GM18909 (cell line): ENCODE data around the gene DHX30.
"Not testable (repeated sequence)": the region's sequence is repeated elsewhere in the genome, so short reads cannot be mapped to it uniquely, and the experiment has no call there.

Source experiments
- ATAC-seq: cut with Tn5 transposase; IDR thresholded peaks from one replicate; pipeline ENCODE4 v1.9.1; 2021; ENCODE audit warnings: mild to moderate bottlenecking; ENCODE audit not compliant: unreplicated experiment, poor library complexity

Gene DHX30

GRCh38 chr3:47799733-47800132 is 3.2 kb upstream of the DHX30 start:
- ATAC-seq = no peak

- ATAC-seq = no peak
These were observed 615 bp downstream of the DHX30 start for GRCh38 chr3:47803480-47804025.

- ATAC-seq = no peak
These were observed 1.6 kb downstream of the DHX30 start for GRCh38 chr3:47804577-47804976.

GRCh38 chr3:47813551-47814177 is 10.7 kb downstream of the DHX30 start:
- no peak for ATAC-seq

- no peak for ATAC-seq
These were observed 14.7 kb downstream of the DHX30 start for GRCh38 chr3:47817609-47818008.

GRCh38 chr3:47824541-47825473 is 21.9 kb downstream of the DHX30 start:
- peak; percentile 94 for ATAC-seq

- ATAC-seq = no peak
These were observed 22.7 kb downstream of the DHX30 start for GRCh38 chr3:47825590-47825989.

- ATAC-seq = not testable (repeated sequence)
These were observed 26.5 kb downstream of the DHX30 start for GRCh38 chr3:47829482-47829881.

GRCh38 chr3:47836986-47837385 is 34.0 kb downstream of the DHX30 start:
- no peak for ATAC-seq

- no peak for ATAC-seq
These were observed 35.6 kb downstream of the DHX30 start for GRCh38 chr3:47838503-47838902.

- ATAC-seq = no peak
These were observed 38.9 kb downstream of the DHX30 start for GRCh38 chr3:47841786-47842349.

- ATAC-seq = no peak
These were observed 43.4 kb downstream of the DHX30 start for GRCh38 chr3:47846186-47846879.

- no peak for ATAC-seq
These were observed 43.9 kb downstream of the DHX30 start for GRCh38 chr3:47846880-47847248.

- ATAC-seq = no peak
These were observed 44.3 kb downstream of the DHX30 start for GRCh38 chr3:47847260-47847659.

GRCh38 chr3:47847801-47848518 is 45.0 kb downstream of the DHX30 start:
- no peak for ATAC-seq

GRCh38 chr3:47848599-47849117 is 45.7 kb downstream of the DHX30 start:
- no peak for ATAC-seq

- no peak for ATAC-seq
These were observed 46.3 kb downstream of the DHX30 start for GRCh38 chr3:47849186-47849698.

- no peak for ATAC-seq
These were observed 47.0 kb downstream of the DHX30 start for GRCh38 chr3:47849699-47850563.
